GM06990 (cell line): Measurements from ENCODE around the gene ARMCX2.

Experiments used
- DNase-seq: peaks from one replicate; pipeline ENCODE4 v3.0.0-alpha.2; 2011; ENCODE audit not compliant: insufficient read length; ENCODE audit errors: extremely low read depth
- H3K27me3 ChIP-seq: replicated peaks from 2 replicates; pipeline ENCODE4 v1.6.0; 2011; ENCODE audit warnings: low read length; ENCODE audit not compliant: control insufficient read depth, insufficient read depth
- H3K36me3 ChIP-seq: 2 replicates; pipeline ENCODE4 v1.5.1; 2011; ENCODE audit warnings: low read length; ENCODE audit not compliant: control insufficient read depth, insufficient read depth
- H3K4me3 ChIP-seq: replicated peaks from 2 replicates; pipeline ENCODE4 v1.5.1; 2011; ENCODE audit warnings: low read depth, mild to moderate bottlenecking, control low read depth, low read length
- CTCF ChIP-seq: IDR thresholded peaks from 2 replicates; pipeline ENCODE4 v1.5.1; 2011; ENCODE audit warnings: low read length, control low read depth, mild to moderate bottlenecking, inconsistent platforms; ENCODE audit not compliant: insufficient read depth, poor library complexity, severe bottlenecking

ARMCX2 gene

GRCh38 chrX:101659601-101660063 lies at the start of gene ARMCX2:
TSS of gene ARMCX2 (minus strand) at chrX:101659850. CDS start at chrX:101657588, 2,262 bp downstream.
- TF ChIP-seq CTCF: no peak
- Histone ChIP-seq H3K36me3 (no peaks in the 10 kb centered on the region), H3K27me3 (no peaks in the 10 kb centered on the region; the same call in 1 of the 2 replicates), H3K4me3 (peak within 1 kb of the TSS; percentile 68)
- DNase-seq: no peak

GRCh38 chrX:101709384-101709783 lies 49.7 kb upstream of the ARMCX2 start:
- TF ChIP-seq CTCF: no peak
- H3K4me3 ChIP-seq: no peak overlapping the region

GRCh38 chrX:101708163-101708562 lies 48.5 kb upstream of the ARMCX2 start:
- no peak overlapping the region for H3K4me3 ChIP-seq
- no peak for DNase-seq
- H3K27me3 ChIP-seq: no peaks in the 10 kb centered on the region
- H3K36me3 ChIP-seq: no peaks in the 10 kb centered on the region
- no peak for TF ChIP-seq CTCF

More at GRCh38 chrX:101709384-101709783, 49.7 kb upstream of the ARMCX2 start:
- Histone ChIP-seq H3K27me3 (no peaks in the 10 kb centered on the region), H3K36me3 (no peaks in the 10 kb centered on the region)
- no peak for DNase-seq

- Histone ChIP-seq H3K36me3 (no peaks in the 10 kb centered on the region), H3K4me3 (no peak overlapping the region), H3K27me3 (no peaks in the 10 kb centered on the region)
- no peak for TF ChIP-seq CTCF
- DNase-seq: no peak
Measured at GRCh38 chrX:101693476-101693875, 33.8 kb upstream of the ARMCX2 start.

GRCh38 chrX:101691835-101692234 lies 32.2 kb upstream of the ARMCX2 start:
- TF ChIP-seq CTCF: no peak
- DNase-seq: no peak
- no peaks in the 10 kb centered on the region for H3K36me3 ChIP-seq
- no peaks in the 10 kb centered on the region for H3K27me3 ChIP-seq
- H3K4me3 ChIP-seq: no peak overlapping the region

GRCh38 chrX:101686574-101686973 lies 26.9 kb upstream of the ARMCX2 start:
- no peak for DNase-seq
- no peaks in the 10 kb centered on the region for H3K27me3 ChIP-seq
- TF ChIP-seq CTCF: no peak
- no peak overlapping the region for H3K4me3 ChIP-seq
- no peaks in the 10 kb centered on the region for H3K36me3 ChIP-seq
